Activated CD4-positive, alpha-beta T cell treated with anti-CD3 and anti-CD28 coated beads, Interleukin-2, amount 50 U/mL, for 4 hours (primary cell): ENCODE measurements around the gene DTNB.

Experiments used
- DNase-seq, 2 experiments: peaks; one replicate each; pipeline ENCODE4 v3.0.0-alpha.2; 2020

DTNB gene

DNA sequence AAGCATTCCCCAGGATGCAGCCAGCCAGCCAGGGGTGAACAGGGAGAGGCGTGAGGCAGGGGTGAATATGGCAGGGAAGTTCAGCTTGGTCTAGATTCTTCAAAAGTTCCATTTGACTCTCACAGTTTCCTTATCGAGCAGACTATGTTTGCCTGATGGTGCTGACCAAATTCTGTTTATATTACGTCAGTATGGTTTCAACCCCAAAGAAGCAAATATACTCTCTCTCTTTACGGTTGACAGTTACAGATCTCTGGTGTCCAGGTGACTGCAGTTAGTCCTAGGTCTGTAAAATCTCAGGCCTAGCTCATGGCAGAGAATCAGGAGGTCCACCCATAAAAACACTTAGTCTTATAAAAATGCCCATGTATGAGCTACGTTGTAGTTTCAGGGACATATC lies 293.4 kb downstream of the DTNB start:
- DNase-seq, result no peak

DNA sequence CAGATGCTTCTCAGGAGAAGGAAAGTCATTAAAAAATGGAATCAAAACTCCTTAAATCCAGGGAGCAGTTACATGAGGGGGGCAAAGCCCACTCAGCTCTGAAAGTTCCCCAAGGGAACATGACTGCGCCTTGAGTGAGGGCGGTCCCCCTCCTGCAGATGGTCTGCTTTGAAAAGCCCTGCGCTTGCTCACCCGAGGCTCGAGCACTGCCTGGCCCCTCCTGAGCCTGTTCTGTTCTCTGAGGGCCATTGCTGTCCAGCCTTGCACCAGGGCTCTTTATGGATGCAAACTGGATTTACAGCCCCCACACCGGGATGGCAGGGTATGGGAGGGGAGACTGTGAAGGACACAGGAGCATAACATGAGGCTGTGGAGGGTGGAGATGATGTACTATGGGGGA lies 293.8 kb downstream of the DTNB start:
- DNase-seq, result no peak

DNA sequence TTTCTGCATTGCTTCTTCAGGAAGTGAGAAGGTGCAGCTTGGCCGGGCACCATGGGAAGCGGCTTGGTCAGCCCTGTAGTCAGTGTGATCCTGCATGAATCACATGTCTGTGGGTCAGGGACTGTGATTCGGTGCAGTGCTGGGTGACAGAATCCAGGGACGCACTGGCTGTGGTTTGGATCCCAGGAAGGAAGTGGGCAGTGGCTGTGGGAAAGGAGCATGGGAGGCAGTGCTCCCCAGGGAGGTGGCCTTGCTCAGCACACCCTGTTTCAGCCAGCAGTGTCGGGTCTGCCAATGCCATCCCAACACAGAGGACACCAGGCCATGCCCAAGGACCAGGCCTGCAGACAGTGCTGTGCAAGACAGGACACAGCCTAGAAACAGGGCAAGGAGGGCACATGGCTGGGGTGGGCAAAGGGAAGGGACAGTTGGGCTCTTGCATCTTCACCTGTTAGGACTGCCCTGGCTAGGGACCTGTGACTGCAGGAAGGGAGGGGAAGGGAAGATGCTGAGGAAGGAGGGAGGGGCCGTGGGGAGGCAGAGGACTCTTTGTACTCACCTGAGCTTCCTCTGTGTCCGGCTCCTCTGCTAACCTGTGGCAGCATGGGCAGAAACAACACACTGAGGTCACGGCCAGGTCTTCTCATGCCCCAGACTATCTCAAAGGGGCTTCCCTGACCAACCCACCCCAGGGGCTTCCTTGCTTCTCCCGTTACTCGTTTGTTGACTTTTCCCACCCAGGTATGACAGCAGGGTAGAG lies 294.5 kb downstream of the DTNB start:
- no peak for DNase-seq

DNA sequence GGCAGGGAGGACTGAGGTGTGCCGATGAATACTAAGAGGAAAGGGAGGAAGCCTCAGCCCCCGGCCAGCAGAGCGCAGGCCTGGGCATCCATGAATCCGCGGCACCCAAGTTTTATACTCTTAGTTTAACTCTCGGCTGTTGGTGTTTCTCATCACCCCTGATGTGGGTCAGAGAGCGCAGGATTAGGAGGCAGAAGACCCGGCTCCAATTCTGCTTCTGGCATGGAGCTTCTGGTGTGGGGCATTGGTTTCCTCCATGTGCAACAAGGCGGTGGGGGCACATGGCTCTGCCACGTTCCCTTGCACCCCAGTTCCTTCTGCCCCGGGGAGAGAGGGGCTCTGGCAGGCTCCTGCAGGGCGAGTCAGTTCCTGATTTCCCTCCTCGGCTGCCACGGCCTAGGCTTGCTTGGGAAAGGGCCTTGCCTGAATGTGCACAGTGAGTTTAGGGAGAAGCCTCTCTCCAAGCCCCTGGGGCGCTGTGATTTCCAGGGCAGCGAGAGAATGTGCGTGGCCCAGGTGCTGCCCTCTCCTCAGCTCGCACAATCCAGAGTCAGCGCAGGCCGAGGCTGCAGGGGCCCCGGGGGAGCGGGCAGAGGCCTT lies 295.5 kb downstream of the DTNB start:
- DNase-seq, result no peak

DNA sequence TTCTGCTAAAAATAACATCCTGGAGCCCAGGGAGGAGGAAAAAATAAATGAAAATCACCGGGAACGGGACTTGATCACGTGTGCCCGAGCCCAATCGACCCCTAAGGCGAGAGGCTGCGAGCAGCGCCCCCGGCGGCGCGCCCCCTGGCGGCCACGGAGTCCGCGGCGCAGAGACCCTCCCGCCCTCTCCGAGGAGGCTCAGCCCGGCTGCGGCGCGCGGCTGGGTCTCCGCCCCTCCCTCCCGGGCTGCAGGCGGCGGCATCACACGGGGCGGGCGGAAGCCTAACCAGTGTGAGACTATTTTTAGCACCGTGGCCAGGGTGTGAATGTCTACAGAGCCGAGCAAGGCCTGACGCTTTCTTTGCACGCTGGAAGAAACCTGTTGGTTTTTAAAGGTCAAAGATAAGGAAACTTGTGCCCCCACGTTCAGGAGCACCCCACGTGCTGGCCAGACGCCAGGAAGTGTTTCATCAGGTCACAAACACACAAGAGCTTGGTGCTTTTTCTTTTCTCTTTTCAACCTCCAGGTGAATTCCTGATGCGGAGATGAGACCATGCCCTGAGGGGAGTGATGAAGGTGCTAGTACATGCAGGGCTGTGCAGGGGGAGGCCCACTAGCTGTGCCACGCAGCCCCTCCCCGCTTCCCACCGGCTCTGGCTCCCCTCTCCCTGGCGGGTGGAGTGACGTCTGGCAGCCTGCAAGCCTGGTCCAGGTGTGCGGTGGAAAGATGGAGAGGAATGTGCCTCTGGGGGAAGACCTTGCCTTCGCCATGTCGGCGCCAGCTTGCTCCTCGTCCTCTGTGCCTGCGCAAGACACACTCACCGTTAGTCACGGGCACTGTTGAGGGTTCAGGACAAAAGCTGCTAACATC lies 296.4 kb downstream of the DTNB start:
- DNase-seq, result peak; percentile 88

DNA sequence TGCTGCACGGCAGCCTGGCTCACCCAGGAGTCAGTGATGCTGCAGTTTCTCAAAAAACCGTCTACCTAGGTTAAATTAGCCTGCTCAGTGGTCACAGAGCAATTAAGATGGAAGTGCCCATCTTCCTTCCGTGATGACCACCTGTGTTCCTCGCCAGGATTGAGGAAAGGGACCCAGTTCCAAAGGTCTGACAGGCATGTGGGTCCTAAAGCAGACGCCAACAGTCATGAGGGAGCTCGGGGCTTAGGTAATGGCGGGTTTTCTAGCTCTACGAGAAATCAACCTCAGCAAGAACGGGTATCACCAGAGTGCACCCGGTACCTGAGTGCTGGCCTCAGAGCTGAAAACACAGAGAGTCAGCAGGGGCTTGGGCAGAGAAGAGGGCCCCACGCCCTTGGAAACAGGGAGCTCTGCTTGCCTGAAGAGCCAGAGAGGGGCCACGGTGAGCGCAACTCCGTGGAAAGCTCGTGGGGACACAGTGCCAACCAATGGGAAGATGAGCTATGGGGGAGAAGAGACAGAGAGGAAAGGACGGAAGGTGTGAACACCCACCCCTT lies 297.3 kb downstream of the DTNB start:
- no peak for DNase-seq

DNA sequence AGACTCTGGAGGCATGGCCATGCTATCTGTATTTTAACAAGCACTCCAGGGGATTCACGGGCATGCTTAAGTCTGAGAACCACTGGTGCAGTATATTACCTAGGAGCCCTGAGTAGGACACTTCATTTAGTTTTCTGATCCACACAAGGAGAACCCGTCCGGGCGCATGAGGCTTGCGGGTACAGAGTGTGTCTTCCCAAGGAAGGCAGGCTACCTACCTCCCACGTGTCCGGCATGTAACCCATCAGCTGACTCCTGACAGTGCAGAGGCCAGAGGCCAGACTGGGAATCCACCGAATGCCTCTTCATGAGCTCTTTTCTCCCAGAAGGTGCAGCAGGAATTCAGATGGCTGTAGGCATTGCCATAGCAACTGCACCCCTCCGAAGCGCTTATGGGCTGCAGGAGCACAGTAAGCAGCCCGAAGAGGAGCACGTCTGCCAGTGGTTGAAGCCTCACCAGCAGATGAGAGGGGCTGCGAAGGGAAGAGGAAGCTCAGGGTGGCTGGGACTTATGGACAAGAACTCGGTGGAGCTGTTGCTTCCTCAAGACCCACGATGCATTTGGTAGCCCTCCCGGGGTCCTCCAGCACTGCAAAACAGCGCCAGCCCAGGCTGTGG lies 297.9 kb downstream of the DTNB start:
- DNase-seq, result no peak

DNA sequence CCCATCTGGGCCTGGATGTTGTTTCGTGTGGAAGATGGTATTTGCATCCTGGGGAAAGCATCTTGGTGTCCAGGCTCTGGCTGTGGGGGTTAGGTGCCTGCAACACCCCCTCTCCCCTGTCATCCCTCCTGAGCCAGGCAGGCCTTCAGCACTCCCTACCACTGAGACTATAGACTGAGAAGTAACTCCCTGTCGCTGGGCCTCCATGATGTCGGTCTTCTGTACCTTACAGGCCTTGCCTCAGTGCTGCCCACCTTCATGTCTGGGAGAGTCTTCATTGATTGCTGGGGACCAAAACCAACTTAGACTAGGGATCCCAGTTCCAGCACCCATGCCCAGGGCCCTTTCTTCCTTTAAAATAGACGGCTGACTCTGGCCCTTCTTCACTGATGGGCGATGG lies 298.6 kb downstream of the DTNB start:
- no peak for DNase-seq

DNA sequence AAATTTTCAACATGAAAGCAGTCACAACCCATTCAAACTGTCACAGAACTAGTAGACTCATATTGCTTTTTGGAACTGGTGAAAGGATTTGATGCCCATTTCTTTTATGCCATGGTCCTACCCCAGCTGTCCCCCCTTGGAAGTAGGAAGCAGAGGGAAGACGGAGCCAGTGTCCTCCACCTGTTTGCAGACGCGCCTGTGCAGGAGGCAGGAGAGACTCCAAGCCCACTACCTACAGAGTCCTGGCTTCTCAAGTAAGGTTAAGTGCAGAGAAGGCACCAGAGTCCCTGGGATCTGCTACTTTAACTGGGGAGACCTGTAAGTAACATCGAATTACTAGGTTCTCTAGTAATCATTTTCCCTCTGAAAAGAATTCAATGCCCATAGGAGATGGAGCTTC lies 299.0 kb downstream of the DTNB start:
- DNase-seq, result no peak

DNA sequence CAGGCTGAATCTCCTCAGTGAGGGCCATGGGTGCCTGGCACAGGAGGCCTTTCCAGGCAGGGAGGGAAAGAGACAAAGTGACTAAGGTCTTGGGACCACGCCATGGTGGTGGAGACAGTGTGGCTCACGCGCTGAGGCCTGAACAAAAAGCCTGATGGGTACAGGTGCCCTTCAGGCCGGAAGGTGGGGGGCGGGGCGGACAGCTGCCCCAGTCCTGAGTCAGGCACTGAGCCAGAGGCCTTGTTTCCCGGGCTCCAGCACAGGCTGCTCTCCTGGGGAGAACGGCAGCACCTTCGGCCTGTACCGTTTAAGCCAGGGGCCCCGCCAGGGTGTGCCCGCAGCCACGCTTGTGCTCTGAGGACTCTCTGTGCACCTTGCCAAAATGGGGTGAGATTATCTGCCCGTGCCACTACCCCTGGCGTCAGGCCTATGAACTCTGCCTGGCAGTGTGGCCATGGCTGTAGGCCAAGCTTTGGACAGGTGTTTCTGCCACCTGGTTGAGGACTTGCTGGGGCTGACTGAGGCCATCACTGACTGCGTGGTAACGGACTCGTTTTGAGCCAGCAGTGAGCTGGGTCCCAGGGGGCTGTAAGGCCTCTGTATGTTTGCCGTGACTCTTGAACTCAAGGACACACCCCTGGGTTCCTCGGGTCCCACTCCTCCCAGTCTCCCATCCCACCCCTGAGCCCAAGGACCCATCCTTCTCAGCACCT lies 300.0 kb downstream of the DTNB start:
- DNase-seq, result no peak

DNA sequence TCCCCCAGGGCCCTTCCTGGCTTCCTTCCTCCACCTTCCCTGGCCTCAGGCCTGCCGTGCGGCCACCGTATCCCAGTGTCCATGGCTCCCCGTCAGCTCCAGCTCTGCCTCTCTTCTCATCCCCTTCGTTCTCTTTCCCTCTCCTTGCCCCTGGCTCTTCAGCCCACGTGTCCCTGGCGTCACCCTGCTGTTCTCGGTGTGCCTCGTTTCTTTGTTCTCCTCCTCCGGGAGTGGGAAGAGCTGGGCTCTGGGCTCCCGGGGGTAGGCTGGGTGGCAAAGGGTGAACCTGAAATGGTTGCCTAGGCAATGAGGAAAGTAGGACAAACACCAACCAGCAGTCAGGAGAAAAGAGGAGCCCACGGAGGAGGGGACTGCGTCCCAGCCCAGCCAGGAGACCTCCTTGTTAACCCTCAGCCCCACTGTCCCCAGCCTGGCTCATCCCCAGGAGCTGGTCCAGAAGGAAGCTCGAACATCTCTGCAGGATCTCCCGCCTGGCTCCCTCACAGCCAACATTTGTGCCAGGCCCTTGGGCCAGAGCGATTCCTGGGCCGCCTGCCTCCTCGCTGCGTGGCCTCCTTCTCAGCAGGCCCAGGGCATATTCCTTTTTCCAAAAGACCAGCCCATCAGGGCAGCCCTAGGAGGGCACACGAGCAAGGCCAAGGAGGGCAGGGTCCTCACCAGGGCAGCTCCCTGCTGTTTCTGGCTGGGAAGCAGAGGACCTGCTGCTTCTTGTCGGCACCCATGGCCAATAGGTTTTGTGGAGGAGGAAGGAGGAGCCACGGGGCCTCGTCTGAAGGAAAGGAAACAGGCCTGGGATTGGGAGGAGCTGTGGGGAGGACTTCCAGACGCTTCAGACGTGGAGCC lies 300.7 kb downstream of the DTNB start:
- DNase-seq, result no peak

DNA sequence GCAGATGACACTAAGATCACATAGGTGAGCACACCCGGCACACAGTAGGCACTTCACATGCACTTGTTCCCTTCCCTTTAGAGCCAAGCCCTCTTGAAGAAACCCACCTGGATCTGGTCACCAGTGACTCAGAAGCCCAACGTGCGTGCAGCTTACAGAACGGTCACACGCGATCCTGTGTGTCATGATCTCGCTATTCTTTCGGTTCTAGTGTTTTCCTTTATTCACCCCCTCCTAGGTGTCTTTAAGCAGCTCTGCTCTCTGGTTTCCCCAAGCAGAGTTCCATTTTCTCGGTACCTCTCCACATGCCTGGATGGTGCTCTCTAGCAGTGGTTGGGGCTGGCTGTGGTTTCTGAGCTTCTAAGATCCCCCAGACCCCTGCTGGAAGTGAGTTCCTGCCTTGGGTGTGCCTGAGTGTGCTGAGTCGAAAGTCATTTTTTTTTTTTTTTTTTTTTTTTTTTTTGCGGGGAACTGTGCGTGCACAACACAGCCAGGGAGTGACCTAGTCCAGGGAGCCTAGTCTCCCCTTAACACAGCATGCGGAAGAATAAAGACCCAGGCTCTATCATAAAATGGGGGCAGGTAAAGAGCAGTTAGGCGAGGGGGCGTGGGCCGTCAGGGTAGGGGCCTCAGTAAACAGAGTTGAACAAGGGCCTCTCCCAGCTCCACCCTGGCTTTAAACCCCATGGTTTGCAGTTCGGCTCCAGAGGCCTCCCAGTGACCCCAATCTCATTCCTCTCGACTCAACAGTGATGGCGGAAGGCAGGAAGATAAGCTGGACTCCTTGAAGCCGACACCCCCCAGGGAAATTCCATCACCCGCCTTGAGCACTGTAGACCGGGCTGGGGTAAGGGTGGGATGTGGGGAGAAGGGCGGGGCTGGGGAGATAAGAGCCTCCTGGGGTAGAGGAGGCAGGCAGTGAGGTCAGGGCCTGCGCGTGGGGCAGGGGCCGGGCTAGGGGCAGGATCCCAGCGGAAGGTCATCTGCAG lies 301.8 kb downstream of the DTNB start:
- DNase-seq, result no peak

DNA sequence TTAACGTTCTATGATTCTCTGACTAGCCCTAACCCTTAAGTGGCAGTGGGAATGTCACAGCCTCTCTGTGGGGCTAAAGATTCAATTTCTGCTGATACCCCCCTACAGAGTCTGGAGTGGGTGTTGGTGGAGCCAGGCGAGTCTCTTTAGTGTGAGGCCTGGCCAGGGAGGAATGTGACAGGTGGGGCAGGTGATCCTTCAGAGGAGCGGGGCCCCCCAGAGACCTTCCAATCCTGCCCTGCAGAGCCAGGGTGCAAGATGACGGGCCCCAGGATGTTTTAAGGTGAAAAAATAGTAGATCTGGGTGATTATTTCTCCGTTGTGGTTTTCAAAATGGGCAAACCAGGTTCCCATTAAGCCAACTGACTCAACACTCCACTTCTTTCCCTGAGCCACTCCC lies 303.5 kb downstream of the DTNB start:
- no peak for DNase-seq

DNA sequence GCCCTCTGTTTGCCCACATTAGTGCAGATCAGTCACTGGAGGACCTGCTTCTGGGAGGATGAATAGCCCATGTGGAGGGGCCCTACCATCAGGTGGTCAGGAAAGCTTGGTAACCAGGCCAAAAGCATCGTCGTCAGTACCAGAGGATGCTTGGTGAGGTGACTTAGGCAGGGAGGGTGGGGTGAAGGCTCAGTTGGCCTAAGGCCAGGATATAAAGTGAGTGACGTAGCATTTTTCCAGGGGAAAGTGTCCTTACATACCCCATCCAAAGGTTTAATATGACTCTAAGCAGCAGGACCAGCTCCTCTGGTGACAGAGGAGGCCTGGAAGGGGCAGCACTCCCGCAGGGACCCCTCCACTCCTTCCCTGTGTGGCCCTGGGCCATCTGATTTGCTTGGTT lies 303.9 kb downstream of the DTNB start:
- DNase-seq, result no peak

DNA sequence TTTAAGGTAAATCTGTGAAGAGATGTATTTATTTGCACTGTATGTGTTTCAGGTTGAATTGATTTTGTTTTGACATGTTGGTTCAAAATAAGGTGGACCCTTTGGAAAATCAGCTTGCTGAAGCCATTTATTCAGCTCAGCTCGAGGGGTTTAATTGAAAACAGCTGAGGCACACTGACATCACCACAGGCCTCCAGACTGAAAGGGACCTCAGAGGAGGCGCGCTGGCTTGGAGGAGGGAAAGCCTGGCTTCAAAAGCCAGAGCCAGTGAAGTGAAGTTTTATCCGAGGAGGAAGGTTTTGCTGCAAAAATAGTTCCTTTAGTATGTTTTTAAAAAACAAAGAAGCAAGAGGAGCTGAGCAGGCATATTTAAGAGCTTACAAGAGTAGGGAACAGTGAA lies 304.7 kb downstream of the DTNB start:
- DNase-seq, result no peak

DNA sequence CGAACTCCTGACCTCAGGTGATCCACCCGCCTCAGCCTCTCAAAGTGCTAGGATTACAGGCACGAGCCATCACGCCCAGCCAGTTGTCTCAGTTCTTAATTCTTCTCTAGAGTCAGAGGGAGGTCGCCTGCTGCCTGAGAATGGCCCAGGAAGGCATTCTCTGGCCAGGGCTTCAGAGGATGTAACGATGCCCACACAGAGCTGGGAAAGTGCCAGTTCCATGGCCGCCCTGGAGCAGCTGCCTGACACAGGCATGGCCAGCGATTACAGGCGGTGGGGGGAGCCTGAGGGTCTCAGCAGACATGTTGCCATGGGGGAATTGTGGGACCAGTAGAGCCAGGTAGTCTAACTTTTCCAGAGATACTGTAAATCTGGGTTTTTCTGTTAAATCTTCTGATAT lies 306.1 kb downstream of the DTNB start:
- no peak for DNase-seq

DNA sequence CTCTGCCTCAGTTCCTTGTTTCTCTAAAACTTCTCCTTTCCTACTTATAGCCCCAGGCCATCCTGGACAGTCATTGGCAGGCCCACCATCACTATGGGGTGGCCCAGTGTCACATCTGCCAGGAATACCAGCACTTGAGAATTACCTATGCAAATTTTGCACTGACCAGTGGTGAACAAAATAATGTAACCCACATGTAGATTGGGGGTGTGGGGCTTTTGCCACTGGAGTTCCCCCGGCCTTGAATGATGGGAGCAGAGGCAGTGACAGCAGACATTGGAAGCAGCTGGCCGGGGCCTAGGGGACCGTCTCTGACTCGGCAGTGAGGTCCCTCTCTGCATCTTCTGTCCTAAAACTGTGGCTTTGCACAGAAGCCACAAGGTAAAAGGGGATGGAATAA lies 306.7 kb downstream of the DTNB start:
- DNase-seq, result no peak

DNA sequence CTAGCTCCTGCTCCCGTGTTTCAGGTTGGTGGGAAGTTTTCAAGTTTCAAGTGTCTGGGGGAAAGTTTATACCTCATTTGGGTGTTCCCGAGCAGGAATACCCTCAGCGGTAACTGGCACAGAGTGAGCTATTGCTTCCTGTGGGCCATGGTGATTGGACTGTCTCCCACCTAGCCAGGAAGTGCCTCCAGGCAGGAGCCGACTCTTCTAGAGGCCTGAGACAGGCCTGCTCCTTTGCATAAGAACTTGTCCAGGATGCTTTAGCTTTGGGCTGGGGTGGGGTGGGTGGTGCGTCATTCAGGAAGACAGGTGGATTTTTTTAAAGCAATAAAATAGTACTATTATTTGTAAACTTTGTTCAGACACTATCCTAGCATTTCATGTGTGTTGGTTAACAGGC lies 308.1 kb downstream of the DTNB start:
- no peak for DNase-seq

DNA sequence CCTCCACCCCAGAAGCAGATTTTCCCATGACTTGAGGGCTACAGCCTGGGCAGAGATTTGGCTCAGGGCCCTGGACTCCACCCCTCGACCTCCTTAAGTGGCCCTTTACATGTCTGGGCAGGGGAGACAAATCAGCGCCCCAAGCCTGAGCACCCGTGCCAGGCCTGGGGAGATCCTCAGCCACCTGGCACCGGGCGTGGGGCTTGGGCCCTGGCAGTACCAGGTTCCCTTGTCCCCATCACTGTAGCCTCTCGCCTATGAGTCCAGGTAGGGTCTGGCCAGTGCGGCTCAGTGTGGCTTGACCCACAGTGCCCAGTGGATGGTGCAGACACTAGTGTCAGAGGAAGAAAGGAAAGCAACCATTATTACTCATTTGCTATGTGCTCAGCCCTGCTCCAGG lies 309.6 kb downstream of the DTNB start:
- DNase-seq, result no peak
